HepG2 (cell line): Measurements from ENCODE around the gene TMC8. TPM values are rescaled to one million over a fixed set of nuclear protein-coding genes. Genes with fewer than 3 reads are reported as not detected.

Experiments
- KLF6 ChIP-seq: IDR thresholded peaks from 2 replicates; pipeline ENCODE4 v1.8.0; 2016; ENCODE audit warnings: missing biosample characterization, missing genetic modification reagents
- NCOA1 ChIP-seq: sonication (generic); formaldehyde crosslinking; IDR thresholded peaks from 2 replicates; pipeline ENCODE4 v1.9.0; 2021; ENCODE audit warnings: missing genetic modification reagents
- NCOA5 ChIP-seq: sonication (generic); formaldehyde crosslinking; IDR thresholded peaks from 2 replicates; pipeline ENCODE4 v1.4.0; 2020; ENCODE audit warnings: missing genetic modification reagents
- RFXAP ChIP-seq: sonication (generic); formaldehyde crosslinking; IDR thresholded peaks from 2 replicates; pipeline ENCODE4 v1.4.0; 2020; ENCODE audit warnings: missing genetic modification reagents, borderline replicate concordance
- SP2 ChIP-seq: sonication (generic); formaldehyde crosslinking; IDR thresholded peaks from 2 replicates; pipeline ENCODE4 v1.5.1; 2020; ENCODE audit warnings: mild to moderate bottlenecking, missing genetic modification reagents
- XRCC5 ChIP-seq: fragments of 200-400 bp; formaldehyde crosslinking; optimal IDR thresholded peaks from 2 replicates; pipeline ENCODE3; 2017; ENCODE audit warnings: mild to moderate bottlenecking, low read length
- ZNF251 ChIP-seq: sonication (generic); formaldehyde crosslinking; IDR thresholded peaks from 2 replicates; pipeline ENCODE4 v1.9.0; 2021; ENCODE audit warnings: mild to moderate bottlenecking, missing genetic modification reagents
- ZNF629 ChIP-seq: sonication (generic); formaldehyde crosslinking; conservative IDR thresholded peaks from 2 replicates; pipeline ENCODE4 v1.5.0; 2020; ENCODE audit warnings: missing genetic modification reagents
- ZNF709 ChIP-seq: sonication (generic); formaldehyde crosslinking; IDR thresholded peaks from 2 replicates; pipeline ENCODE4 v1.5.0; 2020; ENCODE audit warnings: mild to moderate bottlenecking, missing genetic modification reagents
- polyA plus RNA-seq, 8 experiments: library from polyadenylated mRNA; depleted of rRNA in 3 of 8; stranded (reverse) in 7 of 8; unstranded in 1 of 8; fragments of >200 nt; fragmentation: Illumina TruSeq in 4 of 8; extraction: Trizol in 4 of 8; gene quantifications; 2 replicates each; pipeline versions ENCODE4 v1.2.1 to v1.2.3, GENCODE V29; 2011 to 2016; ENCODE audit warnings: low read depth in 4 of 8, missing spikeins in 1 of 8, mixed read lengths in 1 of 8; ENCODE audit not compliant: insufficient read depth in 1 of 8
- total RNA-seq, 5 experiments: library from RNA; depleted of rRNA; stranded (reverse); fragments of >200 nt; fragmentation: Illumina TruSeq; extraction: Trizol; gene quantifications; 2 replicates each; pipeline ENCODE4 v1.2.3, GENCODE V29; 2016; ENCODE audit warnings: low read depth in 1 of 5
- TF ChIP-seq, protein P1 (sequence below): sonication (generic); formaldehyde crosslinking; IDR thresholded peaks from 2 replicates; pipeline ENCODE4 v1.4.0; 2020; ENCODE audit warnings: mild to moderate bottlenecking, missing genetic modification reagents
- TF ChIP-seq, protein P2 (sequence below): sonication (generic); formaldehyde crosslinking; IDR thresholded peaks from 2 replicates; pipeline ENCODE4 v1.8.0; 2022; ENCODE audit warnings: mild to moderate bottlenecking, missing genetic modification reagents, borderline replicate concordance

TMC8 gene
- total and polyA plus RNA-seq, 2 of the 13 experiments (the other 11 are each of a cell fraction or from before 2014, with no cell fraction given), result 0.53 to 7.8 TPM

DNA sequence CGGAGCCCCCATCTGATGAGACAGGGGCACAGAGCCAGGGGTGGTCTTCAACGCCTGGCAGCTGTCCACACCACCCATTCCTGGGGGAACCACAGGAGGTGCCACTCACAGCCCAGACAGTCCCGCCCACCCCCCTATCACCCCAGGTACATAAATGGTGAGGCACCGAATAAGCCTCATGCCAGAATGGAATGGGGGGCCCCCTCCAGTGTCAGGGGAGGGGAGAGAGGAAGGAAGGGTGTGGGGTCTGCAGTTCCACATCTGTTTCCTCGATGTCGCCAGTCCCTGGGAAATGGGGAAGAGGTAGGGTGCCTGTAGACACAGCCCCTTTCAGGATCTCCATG, 3.7 kb upstream of the TMC8 start (continued):
- TF ChIP-seq, protein P1, sequence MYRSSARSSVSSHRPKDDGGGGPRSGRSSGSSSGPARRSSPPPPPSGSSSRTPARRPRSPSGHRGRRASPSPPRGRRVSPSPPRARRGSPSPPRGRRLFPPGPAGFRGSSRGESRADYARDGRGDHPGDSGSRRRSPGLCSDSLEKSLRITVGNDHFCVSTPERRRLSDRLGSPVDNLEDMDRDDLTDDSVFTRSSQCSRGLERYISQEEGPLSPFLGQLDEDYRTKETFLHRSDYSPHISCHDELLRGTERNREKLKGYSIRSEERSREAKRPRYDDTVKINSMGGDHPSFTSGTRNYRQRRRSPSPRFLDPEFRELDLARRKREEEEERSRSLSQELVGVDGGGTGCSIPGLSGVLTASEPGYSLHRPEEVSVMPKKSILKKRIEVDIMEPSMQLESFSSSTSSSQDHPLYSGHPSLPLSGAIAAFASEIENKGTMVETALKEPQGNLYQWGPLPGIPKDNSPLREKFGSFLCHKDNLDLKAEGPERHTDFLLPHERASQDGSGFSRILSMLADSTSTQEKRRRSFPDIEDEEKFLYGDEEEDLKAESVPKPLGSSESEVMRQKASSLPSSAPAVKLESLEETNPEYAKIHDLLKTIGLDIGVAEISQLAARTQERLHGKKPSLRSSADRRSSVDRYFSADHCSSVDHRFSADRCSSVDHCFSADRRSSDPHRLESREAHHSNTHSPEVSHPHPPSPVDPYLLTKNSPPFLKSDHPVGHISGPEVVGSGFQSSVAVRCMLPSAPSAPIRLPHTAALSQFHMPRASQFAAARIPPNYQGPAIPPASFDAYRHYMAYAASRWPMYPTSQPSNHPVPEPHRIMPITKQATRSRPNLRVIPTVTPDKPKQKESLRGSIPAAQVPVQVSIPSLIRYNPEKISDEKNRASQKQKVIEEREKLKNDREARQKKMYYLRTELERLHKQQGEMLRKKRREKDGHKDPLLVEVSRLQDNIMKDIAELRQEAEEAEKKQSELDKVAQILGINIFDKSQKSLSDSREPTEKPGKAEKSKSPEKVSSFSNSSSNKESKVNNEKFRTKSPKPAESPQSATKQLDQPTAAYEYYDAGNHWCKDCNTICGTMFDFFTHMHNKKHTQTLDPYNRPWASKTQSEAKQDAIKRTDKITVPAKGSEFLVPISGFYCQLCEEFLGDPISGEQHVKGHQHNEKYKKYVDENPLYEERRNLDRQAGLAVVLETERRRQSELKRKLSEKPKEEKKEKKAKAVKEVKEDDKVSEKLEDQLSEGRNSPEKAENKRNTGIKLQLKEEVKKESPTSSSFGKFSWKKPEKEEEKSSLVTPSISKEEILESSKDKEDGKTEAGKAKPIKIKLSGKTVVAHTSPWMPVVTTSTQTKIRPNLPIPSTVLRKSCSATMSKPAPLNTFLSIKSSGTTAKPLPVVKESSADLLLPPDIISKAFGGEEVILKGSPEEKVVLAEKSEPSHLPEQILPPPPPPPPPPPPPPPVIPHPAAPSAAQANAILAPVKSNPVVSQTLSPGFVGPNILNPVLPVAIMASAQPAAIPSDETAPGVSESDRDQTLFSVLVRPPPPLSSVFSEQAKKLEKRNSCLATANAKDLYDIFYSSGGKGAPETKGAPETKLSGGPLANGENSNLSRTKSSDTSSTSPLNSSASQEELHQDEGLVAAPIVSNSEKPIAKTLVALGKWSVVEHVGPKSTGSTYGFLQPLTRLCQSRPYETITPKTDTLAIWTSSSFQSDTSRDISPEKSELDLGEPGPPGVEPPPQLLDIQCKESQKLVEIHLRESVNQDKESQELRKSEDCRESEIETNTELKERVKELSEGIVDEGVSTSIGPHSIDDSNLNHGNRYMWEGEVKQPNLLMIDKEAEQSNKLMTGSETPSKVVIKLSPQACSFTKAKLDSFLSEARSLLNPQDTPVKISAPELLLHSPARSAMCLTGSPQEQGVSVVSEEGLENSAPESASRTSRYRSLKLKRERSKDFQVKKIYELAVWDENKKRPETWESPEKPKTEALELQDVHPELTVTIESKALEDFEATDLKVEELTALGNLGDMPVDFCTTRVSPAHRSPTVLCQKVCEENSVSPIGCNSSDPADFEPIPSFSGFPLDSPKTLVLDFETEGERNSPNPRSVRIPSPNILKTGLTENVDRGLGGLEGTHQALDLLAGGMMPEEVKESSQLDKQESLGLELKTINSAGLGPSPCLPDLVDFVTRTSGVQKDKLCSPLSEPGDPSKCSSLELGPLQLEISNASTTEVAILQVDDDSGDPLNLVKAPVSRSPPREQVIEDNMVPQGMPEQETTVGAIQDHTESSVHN (CRISPR knock-in tag), result no peak
- TF ChIP-seq RFXAP (CRISPR knock-in tag), result 0 out of 2 replicates have a peak, but pooled peaks have one; percentile 10
- no peak for TF ChIP-seq XRCC5
- no peak for TF ChIP-seq KLF6 (CRISPR knock-in tag)
- TF ChIP-seq ZNF709 (CRISPR knock-in tag), result 0 out of 2 replicates have a peak, but pooled peaks have one; percentile 11
- TF ChIP-seq ZNF629 (CRISPR knock-in tag), result 0 out of 2 replicates have a peak, but pooled peaks have one; percentile 2
- no peak for TF ChIP-seq SP2 (CRISPR knock-in tag)
- 0 out of 2 replicates have a peak, but pooled peaks have one; percentile 67 for TF ChIP-seq NCOA1 (CRISPR knock-in tag)
- TF ChIP-seq, protein P2, sequence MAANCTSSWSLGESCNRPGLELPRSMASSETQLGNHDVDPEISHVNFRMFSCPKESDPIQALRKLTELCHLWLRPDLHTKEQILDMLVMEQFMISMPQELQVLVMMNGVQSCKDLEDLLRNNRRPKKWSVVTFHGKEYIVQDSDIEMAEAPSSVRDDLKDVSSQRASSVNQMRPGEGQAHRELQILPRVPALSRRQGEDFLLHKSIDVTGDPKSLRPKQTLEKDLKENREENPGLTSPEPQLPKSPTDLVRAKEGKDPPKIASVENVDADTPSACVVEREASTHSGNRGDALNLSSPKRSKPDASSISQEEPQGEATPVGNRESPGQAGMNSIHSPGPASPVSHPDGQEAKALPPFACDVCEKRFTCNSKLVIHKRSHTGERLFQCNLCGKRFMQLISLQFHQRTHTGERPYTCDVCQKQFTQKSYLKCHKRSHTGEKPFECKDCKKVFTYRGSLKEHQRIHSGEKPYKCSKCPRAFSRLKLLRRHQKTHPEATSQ (CRISPR knock-in tag), result no peak
- TF ChIP-seq NCOA5 (CRISPR knock-in tag), result no peak
- TF ChIP-seq ZNF251 (CRISPR knock-in tag), result 0 out of 2 replicates have a peak, but pooled peaks have one; percentile 56
